HEK293 (cell line): ENCODE measurements around the gene SPATA24.

Experiments used
- BCL11A ChIP-seq: fragments of 450-650 bp; formaldehyde crosslinking; IDR thresholded peaks from 2 replicates; pipeline ENCODE4 v1.5.1; 2016; ENCODE audit warnings: low read depth, missing biosample characterization, missing genetic modification characterization
- EGR2 ChIP-seq: fragments of 450-650 bp; formaldehyde crosslinking; IDR thresholded peaks from 2 replicates; pipeline ENCODE4 v1.5.1; 2016; ENCODE audit warnings: low read depth, missing biosample characterization, missing genetic modification characterization
- FEZF1 ChIP-seq: fragments of 450-650 bp; formaldehyde crosslinking; IDR thresholded peaks from 2 replicates; pipeline ENCODE4 v1.5.1; 2016; ENCODE audit warnings: missing biosample characterization, missing genetic modification characterization
- OSR2 ChIP-seq: fragments of 450-650 bp; formaldehyde crosslinking; IDR thresholded peaks from 2 replicates; pipeline ENCODE4 v1.5.1; 2016; ENCODE audit warnings: missing biosample characterization, missing genetic modification characterization
- RBAK ChIP-seq: fragments of 450-650 bp; formaldehyde crosslinking; IDR thresholded peaks from 2 replicates; pipeline ENCODE4 v1.5.1; 2016; ENCODE audit warnings: missing biosample characterization, missing genetic modification characterization
- REST ChIP-seq: fragments of 450-650 bp; formaldehyde crosslinking; IDR thresholded peaks from 2 replicates; pipeline ENCODE4 v1.5.1; 2016; ENCODE audit warnings: missing biosample characterization, missing genetic modification characterization
- SALL2 ChIP-seq: fragments of 450-650 bp; formaldehyde crosslinking; IDR thresholded peaks from 2 replicates; pipeline ENCODE4 v1.5.0; 2017; ENCODE audit warnings: missing biosample characterization, mild to moderate bottlenecking, missing genetic modification characterization, borderline replicate concordance
- SCRT2 ChIP-seq: fragments of 450-650 bp; formaldehyde crosslinking; IDR thresholded peaks from 2 replicates; pipeline ENCODE4 v1.5.1; 2016; ENCODE audit warnings: missing biosample characterization, missing genetic modification characterization
- ZBTB1 ChIP-seq: fragments of 450-650 bp; formaldehyde crosslinking; IDR thresholded peaks from 2 replicates; pipeline ENCODE4 v1.5.1; 2016; ENCODE audit warnings: missing biosample characterization, missing genetic modification characterization
- ZBTB17 ChIP-seq: fragments of 450-650 bp; formaldehyde crosslinking; IDR thresholded peaks from 2 replicates; pipeline ENCODE4 v1.5.1; 2016; ENCODE audit warnings: missing biosample characterization, missing genetic modification characterization
- ZBTB21 ChIP-seq: fragments of 450-650 bp; formaldehyde crosslinking; IDR thresholded peaks from 2 replicates; pipeline ENCODE4 v1.5.1; 2017; ENCODE audit warnings: missing biosample characterization, missing genetic modification characterization
- ZEB2 ChIP-seq: fragments of 450-650 bp; formaldehyde crosslinking; IDR thresholded peaks from 2 replicates; pipeline ENCODE4 v1.5.1; 2016; ENCODE audit warnings: missing biosample characterization, missing genetic modification characterization
- ZFP69B ChIP-seq: fragments of 450-650 bp; formaldehyde crosslinking; IDR thresholded peaks from 2 replicates; pipeline ENCODE4 v1.5.1; 2016; ENCODE audit warnings: missing biosample characterization, missing genetic modification characterization
- ZNF140 ChIP-seq: fragments of 450-650 bp; formaldehyde crosslinking; IDR thresholded peaks from 2 replicates; pipeline ENCODE4 v1.5.1; 2016; ENCODE audit warnings: missing biosample characterization, missing genetic modification characterization
- ZNF19 ChIP-seq: fragments of 450-650 bp; formaldehyde crosslinking; IDR thresholded peaks from 2 replicates; pipeline ENCODE4; 2016; ENCODE audit warnings: missing biosample characterization, missing genetic modification characterization, low read depth
- ZNF214 ChIP-seq: fragments of 450-650 bp; formaldehyde crosslinking; IDR thresholded peaks from 2 replicates; pipeline ENCODE4 v1.5.1; 2017; ENCODE audit warnings: missing biosample characterization, mild to moderate bottlenecking, missing genetic modification characterization, borderline replicate concordance
- ZNF221 ChIP-seq: fragments of 450-650 bp; formaldehyde crosslinking; IDR thresholded peaks from 2 replicates; pipeline ENCODE4 v1.5.1; 2017; ENCODE audit warnings: missing biosample characterization, missing genetic modification characterization, borderline replicate concordance
- ZNF292 ChIP-seq: fragments of 450-650 bp; formaldehyde crosslinking; IDR thresholded peaks from 2 replicates; pipeline ENCODE4 v1.5.1; 2016; ENCODE audit warnings: low read depth, missing biosample characterization, missing genetic modification characterization, borderline replicate concordance
- ZNF311 ChIP-seq: fragments of 450-650 bp; formaldehyde crosslinking; IDR thresholded peaks from 2 replicates; pipeline ENCODE4 v1.5.1; 2017; ENCODE audit warnings: missing biosample characterization, missing genetic modification characterization, borderline replicate concordance
- ZNF341 ChIP-seq: fragments of 450-650 bp; formaldehyde crosslinking; IDR thresholded peaks from 2 replicates; pipeline ENCODE4; 2016; ENCODE audit warnings: low read depth, missing biosample characterization, missing genetic modification characterization
- ZNF473 ChIP-seq: fragments of 450-650 bp; formaldehyde crosslinking; IDR thresholded peaks from 2 replicates; pipeline ENCODE4 v1.5.1; 2017; ENCODE audit warnings: missing biosample characterization, missing genetic modification characterization
- ZNF514 ChIP-seq: fragments of 450-650 bp; formaldehyde crosslinking; IDR thresholded peaks from 2 replicates; pipeline ENCODE4 v1.5.1; 2016; ENCODE audit warnings: missing biosample characterization, missing genetic modification characterization
- ZNF560 ChIP-seq: fragments of 450-650 bp; formaldehyde crosslinking; IDR thresholded peaks from 2 replicates; pipeline ENCODE4 v1.5.1; 2017; ENCODE audit warnings: missing biosample characterization, missing genetic modification characterization, borderline replicate concordance
- ZNF596 ChIP-seq: fragments of 450-650 bp; IDR thresholded peaks from 2 replicates; pipeline ENCODE4 v1.5.0; 2018; ENCODE audit warnings: missing biosample characterization, mild to moderate bottlenecking, missing genetic modification characterization, moderate library complexity
- ZNF777 ChIP-seq: fragments of 450-650 bp; formaldehyde crosslinking; IDR thresholded peaks from 2 replicates; pipeline ENCODE4 v1.5.1; 2017; ENCODE audit warnings: missing biosample characterization, missing genetic modification characterization, borderline replicate concordance
- ZNF785 ChIP-seq: fragments of 450-650 bp; formaldehyde crosslinking; IDR thresholded peaks from 2 replicates; pipeline ENCODE4 v1.5.1; 2016; ENCODE audit warnings: missing biosample characterization, missing genetic modification characterization
- TF ChIP-seq, protein P1 (sequence below): fragments of 450-650 bp; formaldehyde crosslinking; IDR thresholded peaks from 2 replicates; pipeline ENCODE4 v1.5.1; 2016; ENCODE audit warnings: missing biosample characterization, missing genetic modification characterization, borderline replicate concordance
- TF ChIP-seq, protein P2 (sequence below): fragments of 450-650 bp; formaldehyde crosslinking; IDR thresholded peaks from 2 replicates; pipeline ENCODE4 v1.5.1; 2017; ENCODE audit warnings: missing biosample characterization, missing genetic modification characterization
- TF ChIP-seq, protein P3 (sequence below): fragments of 450-650 bp; formaldehyde crosslinking; IDR thresholded peaks from 2 replicates; pipeline ENCODE4 v1.5.1; 2016; ENCODE audit warnings: missing biosample characterization, missing genetic modification characterization
- TF ChIP-seq, protein P4 (sequence below): fragments of 450-650 bp; formaldehyde crosslinking; IDR thresholded peaks from 2 replicates; pipeline ENCODE4 v1.5.1; 2016; ENCODE audit warnings: missing biosample characterization, missing genetic modification characterization

The SPATA24 gene

DNA sequence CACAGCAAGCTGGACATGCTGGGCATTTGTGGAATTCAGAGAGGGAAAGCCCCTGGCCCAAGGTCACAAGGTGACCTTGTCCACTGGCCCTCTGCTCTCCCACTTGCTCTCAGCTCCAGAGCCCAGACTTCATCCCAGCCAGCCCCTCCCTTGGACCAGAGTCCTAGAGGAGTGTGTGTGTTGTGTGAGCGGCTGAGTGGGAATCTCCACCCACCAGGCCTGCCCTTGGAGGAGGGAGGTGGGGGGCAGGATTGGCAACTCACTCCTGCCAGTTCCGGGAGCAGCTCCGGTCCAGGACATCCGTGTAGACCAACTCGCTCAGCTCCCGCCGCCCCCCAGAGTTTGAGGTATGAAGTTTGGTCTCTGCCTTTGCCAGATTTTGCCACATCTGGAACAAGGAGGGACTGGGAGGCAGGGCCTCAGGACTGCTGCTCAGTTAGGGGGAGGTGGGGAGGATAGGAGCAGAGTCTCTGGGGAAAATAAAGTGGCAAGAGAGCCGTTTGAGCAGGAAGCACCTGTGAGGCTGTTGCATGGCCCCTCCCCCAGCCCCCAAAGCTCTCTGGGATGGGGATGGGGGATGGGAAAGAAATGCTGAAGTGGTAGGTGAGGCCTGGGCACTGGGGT lies 15.6 kb downstream of the SPATA24 start (continued):
- TF ChIP-seq, protein P1, sequence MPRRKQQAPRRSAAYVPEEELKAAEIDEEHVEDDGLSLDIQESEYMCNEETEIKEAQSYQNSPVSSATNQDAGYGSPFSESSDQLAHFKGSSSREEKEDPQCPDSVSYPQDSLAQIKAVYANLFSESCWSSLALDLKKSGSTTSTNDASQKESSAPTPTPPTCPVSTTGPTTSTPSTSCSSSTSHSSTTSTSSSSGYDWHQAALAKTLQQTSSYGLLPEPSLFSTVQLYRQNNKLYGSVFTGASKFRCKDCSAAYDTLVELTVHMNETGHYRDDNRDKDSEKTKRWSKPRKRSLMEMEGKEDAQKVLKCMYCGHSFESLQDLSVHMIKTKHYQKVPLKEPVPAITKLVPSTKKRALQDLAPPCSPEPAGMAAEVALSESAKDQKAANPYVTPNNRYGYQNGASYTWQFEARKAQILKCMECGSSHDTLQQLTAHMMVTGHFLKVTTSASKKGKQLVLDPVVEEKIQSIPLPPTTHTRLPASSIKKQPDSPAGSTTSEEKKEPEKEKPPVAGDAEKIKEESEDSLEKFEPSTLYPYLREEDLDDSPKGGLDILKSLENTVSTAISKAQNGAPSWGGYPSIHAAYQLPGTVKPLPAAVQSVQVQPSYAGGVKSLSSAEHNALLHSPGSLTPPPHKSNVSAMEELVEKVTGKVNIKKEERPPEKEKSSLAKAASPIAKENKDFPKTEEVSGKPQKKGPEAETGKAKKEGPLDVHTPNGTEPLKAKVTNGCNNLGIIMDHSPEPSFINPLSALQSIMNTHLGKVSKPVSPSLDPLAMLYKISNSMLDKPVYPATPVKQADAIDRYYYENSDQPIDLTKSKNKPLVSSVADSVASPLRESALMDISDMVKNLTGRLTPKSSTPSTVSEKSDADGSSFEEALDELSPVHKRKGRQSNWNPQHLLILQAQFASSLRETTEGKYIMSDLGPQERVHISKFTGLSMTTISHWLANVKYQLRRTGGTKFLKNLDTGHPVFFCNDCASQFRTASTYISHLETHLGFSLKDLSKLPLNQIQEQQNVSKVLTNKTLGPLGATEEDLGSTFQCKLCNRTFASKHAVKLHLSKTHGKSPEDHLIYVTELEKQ (tag by site-specific recombination), result no peak
- TF ChIP-seq ZNF221 (tag by site-specific recombination), result no peak
- TF ChIP-seq ZNF140, result no peak
- TF ChIP-seq REST (tag by site-specific recombination), result no peak
- TF ChIP-seq EGR2 (tag by site-specific recombination), result peak; percentile 93
- no peak for TF ChIP-seq RBAK (tag by site-specific recombination)
- TF ChIP-seq ZNF560 (tag by site-specific recombination), result no peak
- no peak for TF ChIP-seq SALL2 (tag by site-specific recombination)
- TF ChIP-seq, protein P2, sequence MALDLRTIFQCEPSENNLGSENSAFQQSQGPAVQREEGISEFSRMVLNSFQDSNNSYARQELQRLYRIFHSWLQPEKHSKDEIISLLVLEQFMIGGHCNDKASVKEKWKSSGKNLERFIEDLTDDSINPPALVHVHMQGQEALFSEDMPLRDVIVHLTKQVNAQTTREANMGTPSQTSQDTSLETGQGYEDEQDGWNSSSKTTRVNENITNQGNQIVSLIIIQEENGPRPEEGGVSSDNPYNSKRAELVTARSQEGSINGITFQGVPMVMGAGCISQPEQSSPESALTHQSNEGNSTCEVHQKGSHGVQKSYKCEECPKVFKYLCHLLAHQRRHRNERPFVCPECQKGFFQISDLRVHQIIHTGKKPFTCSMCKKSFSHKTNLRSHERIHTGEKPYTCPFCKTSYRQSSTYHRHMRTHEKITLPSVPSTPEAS (tag by site-specific recombination), result no peak
- TF ChIP-seq ZNF311, result no peak
- TF ChIP-seq FEZF1 (tag by site-specific recombination), result no peak
- no peak for TF ChIP-seq ZNF473 (tag by site-specific recombination)
- TF ChIP-seq ZNF777 (tag by site-specific recombination), result no peak
- TF ChIP-seq ZNF596, result no peak
- TF ChIP-seq ZNF785, result no peak
- TF ChIP-seq ZNF214 (tag by site-specific recombination), result no peak
- TF ChIP-seq, protein P3, sequence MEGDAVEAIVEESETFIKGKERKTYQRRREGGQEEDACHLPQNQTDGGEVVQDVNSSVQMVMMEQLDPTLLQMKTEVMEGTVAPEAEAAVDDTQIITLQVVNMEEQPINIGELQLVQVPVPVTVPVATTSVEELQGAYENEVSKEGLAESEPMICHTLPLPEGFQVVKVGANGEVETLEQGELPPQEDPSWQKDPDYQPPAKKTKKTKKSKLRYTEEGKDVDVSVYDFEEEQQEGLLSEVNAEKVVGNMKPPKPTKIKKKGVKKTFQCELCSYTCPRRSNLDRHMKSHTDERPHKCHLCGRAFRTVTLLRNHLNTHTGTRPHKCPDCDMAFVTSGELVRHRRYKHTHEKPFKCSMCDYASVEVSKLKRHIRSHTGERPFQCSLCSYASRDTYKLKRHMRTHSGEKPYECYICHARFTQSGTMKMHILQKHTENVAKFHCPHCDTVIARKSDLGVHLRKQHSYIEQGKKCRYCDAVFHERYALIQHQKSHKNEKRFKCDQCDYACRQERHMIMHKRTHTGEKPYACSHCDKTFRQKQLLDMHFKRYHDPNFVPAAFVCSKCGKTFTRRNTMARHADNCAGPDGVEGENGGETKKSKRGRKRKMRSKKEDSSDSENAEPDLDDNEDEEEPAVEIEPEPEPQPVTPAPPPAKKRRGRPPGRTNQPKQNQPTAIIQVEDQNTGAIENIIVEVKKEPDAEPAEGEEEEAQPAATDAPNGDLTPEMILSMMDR (tag by site-specific recombination), result no peak
- TF ChIP-seq ZNF19 (tag by site-specific recombination), result no peak
- peak; percentile 30; the same call in 1 of the 2 replicates for TF ChIP-seq ZBTB17 (tag by site-specific recombination)
- TF ChIP-seq OSR2 (tag by site-specific recombination), result no peak
- no peak for TF ChIP-seq ZNF514 (tag by site-specific recombination)
- TF ChIP-seq ZBTB1, result no peak
- TF ChIP-seq, protein P4, sequence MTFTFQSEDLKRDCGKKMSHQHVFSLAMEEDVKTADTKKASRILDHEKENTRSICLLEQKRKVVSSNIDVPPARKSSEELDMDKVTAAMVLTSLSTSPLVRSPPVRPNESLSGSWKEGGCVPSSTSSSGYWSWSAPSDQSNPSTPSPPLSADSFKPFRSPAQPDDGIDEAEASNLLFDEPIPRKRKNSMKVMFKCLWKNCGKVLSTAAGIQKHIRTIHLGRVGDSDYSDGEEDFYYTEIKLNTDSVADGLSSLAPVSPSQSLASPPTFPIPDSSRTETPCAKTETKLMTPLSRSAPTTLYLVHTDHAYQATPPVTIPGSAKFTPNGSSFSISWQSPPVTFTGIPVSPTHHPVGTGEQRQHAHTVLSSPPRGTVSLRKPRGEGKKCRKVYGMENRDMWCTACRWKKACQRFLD (tag by site-specific recombination), result no peak
- TF ChIP-seq ZEB2 (tag by site-specific recombination), result no peak
- no peak for TF ChIP-seq ZBTB21 (tag by site-specific recombination)
- TF ChIP-seq BCL11A, result no peak
- 0 out of 2 replicates have a peak, but pooled peaks have one; percentile 41 for TF ChIP-seq SCRT2 (tag by site-specific recombination)
- no peak for TF ChIP-seq ZFP69B (tag by site-specific recombination)
- peak; percentile 82 for TF ChIP-seq ZNF341
- no peak for TF ChIP-seq ZNF292 (tag by site-specific recombination)
